GM21786 (cell line): Measurements from ENCODE around the gene BMP5.

Source experiments
- ATAC-seq: cut with Tn5 transposase; IDR thresholded peaks from one replicate; pipeline ENCODE4 v1.9.1; 2021; ENCODE audit not compliant: unreplicated experiment

BMP5 gene

GRCh38 chr6:55874316-55874715 lies 1.1 kb downstream of the BMP5 start:
- ATAC-seq: no peak

DNA sequence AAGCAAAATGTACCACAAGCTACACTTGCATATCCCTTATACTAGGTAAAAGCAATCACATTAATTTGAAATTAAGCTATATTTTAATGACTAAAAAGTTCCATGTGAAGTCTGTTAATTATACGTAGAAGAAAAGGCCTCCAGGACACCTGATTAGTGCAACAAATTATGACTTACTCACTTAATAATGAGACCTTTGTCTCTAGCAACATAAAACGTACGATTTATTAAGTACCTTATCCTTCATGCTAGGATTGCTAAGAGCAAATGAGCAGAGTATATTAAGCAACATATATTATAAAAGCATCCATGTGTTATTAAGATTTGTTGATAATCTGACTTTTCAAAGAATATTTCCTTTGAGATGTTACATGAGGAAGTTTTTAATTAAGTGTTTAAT lies 2.5 kb downstream of the BMP5 start:
- ATAC-seq: no peak

DNA sequence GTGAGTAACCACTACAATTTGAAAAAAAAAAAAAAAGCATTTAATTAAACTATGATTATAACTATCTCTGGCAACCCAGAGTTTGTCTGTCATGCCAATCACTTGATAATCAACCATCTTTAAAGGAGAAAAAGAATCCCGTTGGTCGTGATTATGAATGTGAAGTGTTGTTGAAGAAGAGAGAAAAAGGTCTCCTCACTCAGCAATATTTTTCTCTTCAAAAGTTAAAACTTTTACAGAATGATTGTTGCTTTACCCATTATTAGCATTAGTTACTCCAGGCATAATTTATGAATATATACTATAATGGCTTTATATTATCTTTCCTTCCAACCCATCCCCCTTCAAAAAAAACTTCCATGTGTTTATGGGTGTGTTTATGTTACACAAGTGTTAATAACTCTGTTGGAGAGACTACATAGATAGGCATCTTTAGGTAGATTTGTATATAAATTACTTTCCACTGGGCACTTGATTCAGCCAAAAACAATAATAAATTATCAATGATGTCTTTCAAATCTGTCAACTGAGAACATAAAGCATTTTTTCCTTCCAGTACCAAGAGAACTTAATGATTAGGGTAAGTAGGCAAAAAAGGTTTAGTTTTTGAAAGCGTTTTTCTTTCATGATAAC lies 5.1 kb downstream of the BMP5 start:
- ATAC-seq: no peak

DNA sequence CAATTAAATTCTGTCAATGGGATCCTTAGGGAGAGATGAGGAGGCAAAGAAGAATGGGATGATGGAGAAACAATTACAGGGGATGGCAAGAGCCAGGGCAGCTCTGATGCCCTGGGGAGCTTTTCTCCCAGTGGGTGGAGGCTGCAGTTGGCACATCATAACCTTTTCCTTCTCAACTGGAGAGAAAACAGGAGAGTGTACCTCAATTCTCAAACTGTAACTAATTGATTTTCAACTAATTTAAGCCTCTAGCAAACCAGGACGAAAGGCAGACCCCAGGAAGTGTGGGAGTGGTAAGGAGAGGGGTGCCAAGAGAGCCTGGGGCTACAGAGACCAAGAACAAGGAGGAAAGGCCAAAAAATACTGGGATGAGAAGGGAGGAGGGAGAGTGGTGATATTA lies 5.7 kb downstream of the BMP5 start:
- no peak for ATAC-seq

GRCh38 chr6:55868771-55869479 lies 6.5 kb downstream of the BMP5 start:
- peak; percentile 94 for ATAC-seq

DNA sequence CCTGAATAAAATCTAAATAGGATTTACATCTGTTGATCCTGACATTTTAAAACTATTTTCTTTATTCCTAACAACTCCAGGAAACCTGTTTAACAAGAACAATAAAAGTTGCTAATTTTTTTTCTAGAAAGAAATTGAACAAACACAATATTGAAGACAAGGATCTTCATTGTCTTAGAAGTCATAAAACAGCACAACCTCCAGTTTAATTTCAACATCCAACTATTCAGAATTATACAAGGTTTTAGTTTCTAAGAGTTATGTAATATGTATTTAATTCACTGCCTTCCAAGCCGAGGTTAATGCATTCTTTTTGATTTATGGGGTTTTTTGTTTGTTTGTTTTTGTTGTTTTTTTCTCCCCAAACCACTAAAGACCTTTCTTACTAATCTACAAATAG lies 7.2 kb downstream of the BMP5 start:
- no peak for ATAC-seq

DNA sequence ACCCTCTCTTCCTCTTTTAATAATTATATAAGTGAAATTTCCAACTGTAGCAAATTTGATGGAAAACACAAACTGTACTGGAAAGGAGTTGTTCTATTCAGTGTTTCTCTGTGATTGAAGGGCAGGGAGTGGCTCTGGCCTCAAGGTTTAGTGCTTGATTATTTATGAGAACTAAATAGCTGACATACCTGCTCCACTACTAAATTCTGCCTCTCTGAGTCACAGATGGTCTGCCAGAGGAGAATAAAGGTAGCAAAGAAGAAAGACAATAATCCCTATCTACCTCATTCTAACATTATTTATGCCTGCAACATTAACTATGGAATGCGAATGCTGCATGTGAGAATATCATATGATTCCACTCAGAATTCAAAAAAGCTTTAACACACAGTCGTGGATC lies 9.3 kb downstream of the BMP5 start:
- no peak for ATAC-seq

DNA sequence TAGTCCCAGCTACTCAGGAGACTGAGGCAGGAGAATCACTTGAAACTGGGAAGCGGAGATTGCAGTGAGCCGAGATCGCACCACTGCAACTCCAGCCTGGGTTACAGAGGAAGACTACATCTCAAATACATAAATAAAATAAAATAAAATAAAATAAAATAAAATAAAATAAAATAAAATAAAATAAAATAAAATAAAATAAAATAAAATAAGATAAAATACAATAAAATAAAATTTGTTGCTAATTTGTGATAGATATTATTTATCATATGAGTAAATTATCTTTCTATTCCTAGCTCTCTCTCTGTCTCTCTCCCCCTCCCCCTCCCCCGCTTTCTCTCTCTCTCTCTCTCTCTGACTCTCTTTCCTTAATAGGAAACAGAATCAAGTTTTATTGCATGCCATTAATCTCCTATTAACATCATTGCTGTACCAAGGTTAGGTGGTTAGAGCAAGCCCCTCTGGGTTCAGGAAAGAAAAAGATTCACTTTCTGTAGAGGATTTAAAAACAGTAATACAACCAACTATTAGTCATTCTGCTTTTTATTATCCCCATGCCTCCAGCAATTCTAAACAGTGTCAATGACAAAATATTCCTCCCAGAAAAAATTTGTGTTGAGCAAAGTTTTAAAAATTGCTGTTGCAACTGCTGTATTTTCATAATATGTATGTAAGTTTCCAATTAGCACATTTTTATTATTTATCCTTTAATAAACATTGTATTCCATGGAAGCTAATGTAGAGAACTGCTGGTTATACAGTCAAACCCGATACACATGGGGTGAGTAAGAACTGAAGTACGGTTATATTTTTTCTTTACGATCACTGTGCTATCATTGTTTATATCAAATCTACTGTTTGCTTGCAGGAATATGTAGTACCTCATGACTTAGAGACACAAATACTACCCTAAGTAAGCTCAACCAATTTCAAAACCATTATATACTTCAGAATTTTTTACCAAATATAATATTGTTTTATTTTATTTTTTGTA lies 22.1 kb downstream of the BMP5 start:
- ATAC-seq: no peak

DNA sequence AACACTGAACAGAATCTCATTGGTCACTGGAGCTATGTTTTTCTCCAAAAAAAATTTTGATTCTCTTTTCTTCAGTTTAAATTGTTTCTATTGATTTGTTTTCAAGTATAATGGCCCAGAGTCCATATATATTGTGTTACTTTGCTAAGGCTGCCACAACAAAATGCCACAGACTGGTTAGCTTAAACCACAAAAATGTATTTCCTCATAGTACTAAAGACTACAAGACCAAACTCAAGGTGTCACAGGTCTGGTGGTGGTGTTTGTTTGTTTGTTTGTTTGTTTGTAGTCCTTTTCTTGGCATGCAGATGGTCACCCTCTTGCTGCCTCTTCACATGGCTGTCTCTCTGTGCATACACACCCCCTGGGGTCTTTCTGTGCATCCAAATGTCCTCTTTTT lies 34.0 kb downstream of the BMP5 start:
- no peak for ATAC-seq

DNA sequence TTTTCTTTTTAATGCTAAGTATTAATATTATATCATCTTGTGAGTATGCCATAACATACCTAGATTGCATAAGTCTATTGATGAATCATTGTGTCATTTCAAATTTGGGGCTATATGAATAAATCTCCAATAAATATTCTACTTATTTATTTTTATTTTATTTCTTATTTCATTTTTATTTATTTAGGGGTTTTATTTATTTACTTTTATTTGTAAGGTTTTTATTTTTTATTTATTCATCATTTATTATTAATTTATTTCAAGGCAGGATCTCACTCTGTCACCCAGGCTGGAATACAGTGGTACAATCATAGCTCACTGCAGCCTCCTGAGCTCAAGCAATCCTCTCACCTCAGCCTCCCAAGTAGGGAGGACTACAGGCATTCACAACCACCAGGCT lies 36.3 kb downstream of the BMP5 start:
- ATAC-seq: no peak

GRCh38 chr6:55836945-55837344 lies 38.4 kb downstream of the BMP5 start:
- ATAC-seq: no peak

GRCh38 chr6:55836481-55836880 lies 38.9 kb downstream of the BMP5 start:
- no peak for ATAC-seq

- no peak for ATAC-seq
These were observed 40.2 kb downstream of the BMP5 start for GRCh38 chr6:55835220-55835619.

GRCh38 chr6:55833284-55833683 lies 42.1 kb downstream of the BMP5 start:
- peak; percentile 85 for ATAC-seq

DNA sequence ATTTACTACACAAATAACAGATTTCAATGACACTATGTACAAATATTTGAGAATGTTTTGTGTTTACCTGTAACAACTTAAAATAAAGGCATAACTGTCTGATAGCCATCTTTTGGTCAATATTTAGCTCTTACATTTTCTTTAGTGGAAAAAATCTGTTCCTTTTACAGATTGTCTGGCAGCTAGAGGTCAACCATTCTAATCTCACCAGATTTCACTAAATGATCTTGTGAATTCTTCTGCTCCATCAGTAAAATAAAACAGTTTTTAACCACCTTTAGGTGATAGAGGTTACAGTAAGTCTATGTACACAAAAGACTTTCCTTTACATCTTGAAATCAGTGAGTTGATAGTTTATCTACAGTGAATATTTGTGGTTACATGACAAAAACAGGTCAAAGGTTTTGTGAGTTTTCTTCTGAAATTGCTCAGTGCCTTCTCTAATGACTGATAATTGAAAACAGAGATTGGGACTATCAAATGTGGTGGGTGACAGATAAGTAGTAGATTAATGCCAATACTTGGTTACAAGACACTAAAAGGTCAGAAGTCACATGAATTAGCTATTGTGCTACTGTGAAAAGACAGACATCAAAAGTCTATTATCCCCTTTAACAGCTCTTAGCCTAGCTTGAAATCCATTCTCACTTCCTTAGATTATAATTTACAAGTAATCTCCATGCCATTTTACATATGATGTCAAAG lies 47.4 kb downstream of the BMP5 start:
- ATAC-seq: no peak

GRCh38 chr6:55826941-55827340 lies 48.4 kb downstream of the BMP5 start:
- ATAC-seq: no peak

DNA sequence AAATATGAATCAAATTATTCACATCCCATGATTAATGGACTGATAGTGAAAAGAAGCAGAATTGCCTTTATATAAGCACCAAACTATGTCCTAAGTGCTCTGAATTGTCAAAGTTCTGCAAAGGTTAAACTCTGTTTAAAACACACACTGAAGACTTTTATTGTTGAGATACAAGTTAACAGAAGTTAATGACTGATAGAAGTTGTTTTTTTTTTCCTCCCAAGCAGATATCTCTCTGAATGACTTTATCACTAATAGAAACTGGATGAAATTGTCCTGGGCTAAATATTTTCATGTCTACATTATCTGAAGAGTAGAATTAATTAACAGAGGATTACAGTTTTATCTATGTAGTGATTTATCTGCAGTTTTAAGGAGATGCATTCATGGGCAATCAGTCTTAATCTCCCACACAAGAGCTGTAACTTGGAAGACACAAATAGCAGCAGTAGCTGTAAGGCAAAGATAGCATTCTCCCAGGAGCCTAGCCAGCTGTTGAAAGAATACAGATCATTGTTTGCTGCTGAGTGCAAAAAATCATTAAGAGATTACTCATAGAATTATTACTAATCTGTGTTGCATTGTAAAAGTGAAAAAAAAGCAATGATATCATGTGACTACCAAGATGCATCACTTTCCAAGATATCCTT lies 49.9 kb downstream of the BMP5 start:
- ATAC-seq: no peak

DNA sequence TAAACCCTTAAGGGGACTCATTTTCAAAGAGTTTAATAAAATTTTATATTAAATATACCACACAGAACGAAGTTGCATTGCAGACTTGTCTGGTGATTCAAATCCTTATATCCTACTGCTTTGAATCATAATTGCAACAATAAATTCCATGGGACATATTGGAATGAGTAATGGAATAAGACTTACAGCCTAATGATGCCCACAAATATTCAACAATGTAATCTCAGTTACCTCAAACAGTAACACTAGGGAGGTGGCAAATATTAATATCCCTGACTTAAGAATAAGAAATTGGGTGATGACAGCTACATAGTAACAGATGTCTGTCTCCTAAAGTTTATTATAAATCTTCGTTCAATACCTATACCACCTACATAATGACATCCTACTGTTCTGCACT lies 52.6 kb downstream of the BMP5 start:
- ATAC-seq: no peak

GRCh38 chr6:55822005-55822404 lies 53.4 kb downstream of the BMP5 start:
- no peak for ATAC-seq

GRCh38 chr6:55820696-55821095 lies 54.7 kb downstream of the BMP5 start:
- no peak for ATAC-seq

DNA sequence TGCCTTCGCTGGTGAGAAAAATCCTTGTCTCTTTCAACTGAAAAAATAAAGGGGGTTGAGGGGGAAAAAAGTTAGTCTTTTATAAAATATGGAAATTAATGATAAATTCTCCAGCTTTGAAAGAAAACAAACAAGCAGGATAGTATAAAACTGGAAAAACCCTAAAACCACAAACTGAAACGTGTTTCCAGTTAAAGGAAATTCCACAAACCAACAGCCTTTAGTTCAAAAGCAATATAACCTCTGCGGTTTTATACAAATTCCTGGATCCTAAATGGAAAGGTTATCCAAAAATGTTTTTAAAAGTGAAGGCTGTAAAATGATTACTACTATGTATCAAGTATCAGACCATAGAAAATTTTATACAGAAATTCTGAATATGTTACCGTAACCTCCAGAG lies 55.6 kb downstream of the BMP5 start:
- ATAC-seq: no peak
